GM21381 (cell line): ENCODE measurements around the gene EIF1.
"Not testable (repeated sequence)": the region's sequence is repeated elsewhere in the genome, so short reads cannot be mapped to it uniquely, and the experiment has no call there.

Source experiments
- ATAC-seq: cut with Tn5 transposase; IDR thresholded peaks from one replicate; pipeline ENCODE4 v1.9.1; 2021; ENCODE audit warnings: mild to moderate bottlenecking, moderate library complexity; ENCODE audit not compliant: unreplicated experiment

Gene EIF1

DNA sequence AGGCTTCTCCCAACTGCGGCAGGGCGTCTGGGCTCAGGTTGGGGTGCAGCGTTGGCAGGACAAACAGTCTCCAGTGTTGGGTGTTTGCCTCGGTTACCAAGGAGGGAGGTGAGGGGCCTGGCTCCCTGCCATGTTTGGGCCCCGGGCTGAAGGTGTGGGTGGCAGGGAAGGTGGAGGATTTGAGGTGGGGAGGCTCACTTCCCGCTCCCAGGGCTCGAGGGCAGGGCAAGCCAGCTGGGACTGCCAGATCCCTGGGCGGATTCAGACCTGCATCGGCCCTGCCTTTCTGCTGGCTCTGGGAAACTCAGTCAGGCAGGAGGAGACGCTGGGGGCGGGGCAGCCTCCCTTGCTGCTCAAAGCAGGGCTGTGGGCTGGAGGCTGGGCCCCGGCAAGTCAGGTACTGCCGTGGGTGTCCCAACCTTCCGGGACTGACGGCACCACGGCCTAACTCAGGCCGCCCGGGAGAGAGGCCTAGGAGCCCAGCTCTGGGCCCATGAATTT lies 33.0 kb upstream of the EIF1 start:
- no peak for ATAC-seq

GRCh38 chr17:41656249-41657023 lies 32.2 kb upstream of the EIF1 start:
- no peak for ATAC-seq

DNA sequence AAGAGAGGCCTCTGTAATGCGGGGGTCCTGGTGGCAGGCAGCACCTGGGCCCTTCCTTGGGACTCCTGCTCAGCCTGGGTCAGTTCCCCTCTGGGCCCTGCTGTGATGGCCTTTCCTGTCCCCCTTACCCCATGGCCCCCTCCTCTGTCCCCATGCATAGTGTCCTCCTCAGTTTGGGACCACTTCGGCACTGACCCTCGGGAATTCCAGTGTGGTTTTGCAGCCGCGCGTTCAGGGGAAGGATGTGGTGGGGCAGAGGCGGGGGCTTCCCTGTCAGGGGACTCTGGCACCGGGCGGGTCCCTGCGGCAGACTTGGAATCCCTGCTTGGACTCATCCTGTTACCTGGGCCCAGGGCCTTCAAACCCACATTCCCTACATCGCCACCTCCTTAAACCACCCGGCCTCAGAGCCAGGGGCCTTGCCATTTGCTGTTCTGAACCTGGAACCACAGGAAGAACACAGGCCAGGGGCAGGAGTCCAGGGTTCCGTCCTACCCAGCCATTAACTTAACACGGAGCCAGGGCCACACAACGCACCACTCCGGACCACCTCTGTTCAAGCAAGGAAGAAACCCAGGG lies 31.4 kb upstream of the EIF1 start:
- no peak for ATAC-seq

DNA sequence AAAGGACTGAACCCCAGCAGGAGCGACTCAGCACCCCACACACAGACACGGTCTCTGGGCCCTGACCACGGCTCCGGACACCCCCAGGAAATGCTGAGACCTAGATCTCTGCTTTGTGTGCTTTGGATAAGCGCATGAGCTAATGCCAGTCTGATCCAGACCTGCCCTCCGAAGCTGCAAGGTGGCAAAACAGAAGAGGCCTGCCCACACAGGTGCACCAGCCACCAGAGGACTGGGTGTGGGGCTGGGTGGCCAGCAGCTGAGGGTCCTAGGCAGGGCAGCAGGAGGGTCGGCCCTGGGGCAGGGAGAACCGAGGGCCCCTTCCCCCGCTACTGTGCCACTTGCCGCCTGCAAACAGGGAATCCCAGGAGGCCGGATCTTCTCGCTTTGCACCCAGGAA lies 30.7 kb upstream of the EIF1 start:
- ATAC-seq: no peak

DNA sequence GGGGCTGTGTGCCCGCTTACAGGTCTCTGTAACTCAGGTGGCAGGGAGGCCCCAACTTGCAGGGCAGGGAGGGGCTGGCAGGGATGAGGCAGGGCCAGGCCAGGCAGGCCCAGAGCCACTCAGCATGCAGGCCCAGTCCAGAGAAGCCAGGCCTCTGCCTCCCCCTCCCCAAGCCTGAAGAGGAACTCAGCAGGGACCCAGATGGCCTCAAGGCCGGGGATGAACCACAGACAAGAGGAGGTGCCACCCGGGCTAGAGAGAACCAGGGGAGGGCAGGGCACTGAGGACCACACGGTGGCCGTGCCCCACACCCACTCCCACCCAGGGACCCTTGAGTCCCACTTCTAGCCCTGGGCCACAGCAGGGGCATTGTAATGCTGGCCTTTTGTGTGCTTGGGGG lies 29.8 kb upstream of the EIF1 start:
- ATAC-seq: no peak

DNA sequence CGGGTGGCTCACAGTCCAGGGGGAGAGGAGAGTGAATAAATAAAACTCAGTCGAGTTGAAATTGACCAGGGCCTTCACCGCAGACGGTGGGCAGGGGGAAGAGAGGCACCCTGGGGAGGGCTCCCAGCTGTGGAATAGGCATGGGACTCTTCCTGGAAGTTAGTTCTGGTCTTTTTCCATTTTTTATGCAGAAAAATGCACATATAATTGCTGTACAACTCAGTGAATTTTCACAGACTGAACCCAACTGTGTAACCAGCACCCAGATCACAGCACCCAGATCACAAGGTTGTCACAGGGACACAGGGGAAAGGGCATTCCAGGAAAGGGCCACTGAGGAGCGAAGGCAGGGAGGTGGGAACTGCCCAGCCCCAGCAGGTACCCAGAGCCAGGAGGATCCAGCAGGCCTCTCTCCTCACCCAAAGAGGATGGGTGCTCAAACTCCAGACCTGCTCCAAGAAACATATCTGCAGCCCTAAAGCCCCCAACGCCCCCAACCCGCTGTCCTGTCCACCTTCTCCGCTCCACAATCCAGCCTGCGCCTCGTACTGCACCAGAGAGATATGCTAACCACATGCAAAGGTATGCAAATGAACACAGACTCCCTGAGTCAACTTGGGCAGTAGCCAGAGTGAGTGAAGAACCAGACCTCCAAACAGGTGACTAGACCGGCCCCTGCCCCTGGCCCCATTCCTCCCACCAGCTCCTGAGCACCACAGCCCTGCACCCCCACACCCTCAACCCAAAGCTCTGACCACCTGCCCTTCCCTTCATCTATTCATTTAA lies 29.1 kb upstream of the EIF1 start:
- ATAC-seq: no peak

DNA sequence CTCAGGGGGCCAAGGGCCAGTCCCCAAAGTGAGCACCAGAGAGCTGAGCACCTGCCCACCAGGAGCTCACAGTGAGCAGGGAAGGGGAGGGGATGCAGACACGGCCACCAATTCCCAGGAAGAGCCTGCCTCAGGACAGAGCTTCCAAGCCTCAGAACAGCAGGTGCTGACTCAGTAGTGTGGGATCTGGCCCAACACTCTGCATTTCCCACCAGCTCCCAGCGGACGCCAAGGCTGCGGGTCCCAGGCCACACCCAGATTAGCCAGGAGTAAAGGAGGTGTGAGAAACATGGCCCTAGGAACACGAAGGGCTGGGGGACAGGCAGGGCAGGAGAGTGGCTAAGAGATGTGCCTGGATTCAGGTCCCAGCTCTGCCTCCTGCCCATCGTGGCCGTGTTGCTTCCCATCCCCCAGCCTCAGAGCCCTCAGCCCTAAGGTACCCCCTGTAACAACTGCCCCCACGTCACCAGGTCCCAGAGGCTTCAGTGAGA lies 28.4 kb upstream of the EIF1 start:
- no peak for ATAC-seq

DNA sequence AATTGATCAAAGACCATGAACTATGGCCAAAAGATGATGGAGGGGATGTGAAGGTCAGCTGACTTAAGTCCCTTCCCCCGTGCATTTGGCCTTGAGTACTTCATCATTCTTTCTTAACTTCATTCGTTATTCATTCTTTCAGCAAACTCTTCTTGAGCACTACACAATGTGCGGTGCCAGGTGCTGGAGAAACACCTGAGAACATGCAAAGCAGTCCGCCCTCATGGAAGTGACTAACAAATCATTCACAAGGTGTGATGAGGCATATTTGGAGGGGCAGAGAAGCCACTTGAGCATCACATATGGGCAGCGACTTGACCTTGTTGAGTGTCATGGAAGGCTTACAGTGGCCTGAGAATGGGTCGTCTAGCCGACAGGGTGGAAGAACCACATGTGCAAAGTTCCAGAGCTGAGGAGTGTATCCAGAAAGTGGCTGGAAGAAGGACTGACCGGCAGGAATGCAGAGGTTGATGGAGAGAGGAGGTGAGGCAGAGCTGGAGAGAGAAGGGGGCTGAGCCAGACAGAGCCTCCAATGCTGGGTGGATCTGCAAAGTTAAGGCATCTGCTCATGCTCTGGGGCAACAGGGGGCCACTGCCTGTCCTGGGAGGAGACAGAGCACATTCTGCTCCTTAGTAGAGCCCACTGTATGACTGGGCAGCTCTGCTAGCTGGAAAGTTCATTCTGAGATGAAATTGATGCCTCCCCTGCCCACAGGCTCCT lies 25.1 kb upstream of the EIF1 start:
- ATAC-seq: no peak

- no peak for ATAC-seq
Observed at GRCh38 chr17:41664172-41664457, 24.6 kb upstream of the EIF1 start.

DNA sequence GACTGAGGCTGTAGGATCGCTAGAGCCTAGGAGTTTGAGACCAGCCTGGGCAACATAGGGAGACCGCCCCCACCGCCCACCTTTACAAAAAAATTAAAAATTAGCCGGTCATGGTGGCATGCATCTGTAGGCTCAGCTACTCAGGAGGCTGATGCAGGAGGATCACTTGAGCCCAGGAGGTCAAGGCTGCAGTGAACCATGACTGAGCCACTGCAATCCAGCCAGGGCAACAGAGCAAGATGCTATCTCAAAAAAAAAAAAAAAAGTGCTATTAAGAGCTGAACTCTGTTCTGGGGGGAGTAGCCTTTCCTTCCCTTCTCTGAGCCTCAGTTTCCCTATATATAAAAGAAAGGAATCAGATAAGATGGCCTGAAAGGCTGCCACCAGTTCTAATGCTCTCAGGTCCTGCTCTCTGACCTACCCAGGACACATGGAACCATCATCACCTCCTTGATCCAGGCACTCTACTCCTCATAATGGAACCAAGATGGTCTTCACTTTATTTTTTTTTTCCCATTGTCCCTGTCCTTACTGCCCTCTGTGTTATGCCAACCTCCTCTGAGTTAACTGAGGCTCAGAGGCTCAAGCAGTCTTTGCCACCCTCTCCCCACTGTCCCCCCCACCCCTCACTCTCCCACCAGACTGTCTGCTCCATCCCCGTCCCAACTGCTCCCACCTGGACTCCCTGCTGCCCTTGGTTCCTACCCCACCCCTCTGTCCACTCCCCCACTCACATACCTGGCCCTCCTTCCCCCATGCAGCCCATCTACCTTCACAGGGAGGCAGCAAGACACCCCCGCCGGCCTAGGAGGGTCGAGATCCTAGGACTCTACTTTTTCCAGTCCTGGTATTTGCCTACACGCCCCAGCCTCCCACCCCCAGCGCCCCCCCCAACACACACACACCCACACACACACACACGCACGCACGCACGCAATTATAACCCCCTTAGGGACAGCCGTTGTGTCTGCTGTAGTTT lies 23.8 kb upstream of the EIF1 start:
- no peak for ATAC-seq

- peak; percentile 69 for ATAC-seq
Observed at GRCh38 chr17:41665566-41666236, 23.0 kb upstream of the EIF1 start.

GRCh38 chr17:41666237-41666641 lies 22.4 kb upstream of the EIF1 start:
- ATAC-seq: peak; percentile 37

DNA sequence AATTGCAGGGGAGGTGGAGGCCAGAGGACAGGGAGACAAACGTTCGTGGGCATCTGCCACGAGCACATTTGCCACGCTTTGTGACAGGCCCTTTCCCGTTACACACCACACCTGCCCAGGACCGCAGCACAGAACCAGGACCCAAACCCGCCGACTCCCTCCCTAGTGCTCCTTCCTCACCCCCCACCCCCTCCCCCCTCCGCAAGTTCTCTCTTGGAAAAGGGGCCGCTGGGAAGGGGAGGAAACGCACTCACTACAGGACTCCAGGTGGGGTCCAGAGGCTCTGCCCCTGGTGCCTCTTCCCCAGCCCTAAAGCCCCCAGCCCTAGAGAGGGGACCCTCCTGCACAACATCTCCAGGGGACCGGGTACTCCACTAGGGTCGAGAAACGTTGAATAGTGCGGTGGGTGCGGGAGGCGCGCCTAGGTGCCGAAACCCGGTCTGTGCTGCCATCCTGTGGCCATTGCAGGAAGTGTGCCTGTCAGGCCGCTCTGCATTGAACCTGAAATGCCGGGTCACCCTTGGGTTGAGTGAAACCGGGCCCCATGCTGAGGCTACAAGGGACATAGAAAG lies 21.9 kb upstream of the EIF1 start:
- ATAC-seq: peak; percentile 50

GRCh38 chr17:41667280-41668041 lies 21.2 kb upstream of the EIF1 start:
- ATAC-seq: no peak

DNA sequence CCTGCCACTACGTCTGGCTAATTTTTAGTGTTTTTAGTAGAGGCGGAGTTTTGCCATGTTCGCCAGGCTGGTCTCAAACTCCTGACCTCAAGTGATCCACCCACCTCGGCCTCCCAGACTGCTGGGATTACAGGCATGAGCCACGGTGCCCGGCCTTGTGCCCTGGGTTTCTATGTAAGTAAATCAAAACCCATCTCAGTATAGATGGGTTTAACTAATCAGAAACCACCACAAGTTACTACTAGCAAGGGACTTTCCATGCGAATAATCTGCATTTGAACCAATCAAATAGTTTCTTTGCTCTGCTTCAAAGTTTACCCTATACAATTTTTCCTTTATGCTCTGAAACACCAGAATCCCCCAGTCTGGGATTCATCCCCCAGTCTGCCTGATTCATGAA lies 16.5 kb upstream of the EIF1 start:
- no peak for ATAC-seq

- not testable (repeated sequence) for ATAC-seq
Observed at GRCh38 chr17:41675157-41676057, 13.3 kb upstream of the EIF1 start.

GRCh38 chr17:41676058-41676419 lies 12.6 kb upstream of the EIF1 start:
- no peak for ATAC-seq
